Skin epidermis (tissue), 12 donors: ENCODE measurements around the gene MIGA2.

ENCODE experiments used
- H3K27ac ChIP-seq, 21 experiments: fragments of 200-600 bp; sonication (generic) in 11 of 21; one replicate each; pipeline ENCODE4 v1.5.0; 2020; ENCODE audit warnings: mild to moderate bottlenecking in 3 of 21, inconsistent platforms in 2 of 21, moderate library complexity in 2 of 21
- H3K4me3 ChIP-seq, 7 experiments: fragments of 200-600 bp; sonication (generic) in 2 of 7; one replicate each; pipeline ENCODE4 v1.5.0; 2020; ENCODE audit warnings: inconsistent platforms in 2 of 7, mild to moderate bottlenecking in 2 of 7, moderate library complexity in 1 of 7

MIGA2 gene

DNA sequence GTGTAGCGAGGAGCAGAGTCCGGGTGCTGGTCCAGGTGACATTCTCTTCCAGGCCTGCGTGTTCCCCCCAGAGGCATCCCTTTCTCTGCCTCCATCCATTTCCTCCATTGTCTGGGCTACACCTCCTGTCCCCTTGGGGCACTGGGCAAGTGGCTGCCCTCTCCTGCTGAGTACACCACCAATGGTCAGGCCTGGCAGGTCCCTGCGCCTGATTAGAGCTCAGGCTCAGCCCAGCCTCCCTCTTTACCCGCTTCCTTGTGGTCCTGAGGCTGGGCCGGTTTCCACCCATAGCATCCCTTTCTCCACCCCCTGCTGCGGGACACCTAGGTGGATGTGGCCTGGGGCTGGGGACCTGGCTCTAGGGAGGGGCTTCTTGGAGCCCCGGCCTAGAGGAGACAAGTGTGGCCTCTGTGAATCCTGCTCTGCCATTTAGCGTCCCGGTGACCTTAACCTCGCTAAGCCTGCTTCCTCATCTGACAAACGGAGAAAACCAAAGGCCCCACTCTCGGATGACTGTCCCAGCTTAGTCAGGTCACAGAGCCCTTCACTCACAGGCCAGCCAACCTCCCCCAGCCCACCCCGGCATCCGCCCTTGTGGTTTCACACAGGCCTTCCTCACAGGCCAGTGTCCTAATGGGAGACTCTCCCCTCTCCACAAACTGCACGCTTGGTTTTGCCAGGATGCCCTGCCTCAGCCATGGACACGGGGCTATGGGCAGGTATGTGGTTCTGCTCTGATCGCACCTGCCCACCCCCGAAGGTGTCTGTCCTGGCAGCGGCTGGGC lies 57.4 kb downstream of the MIGA2 start:
- Histone ChIP-seq H3K4me3 (no peak overlapping the region), H3K27ac (peak overlapping the region in 2 of 21 experiments; percentile 8 to 39)

DNA sequence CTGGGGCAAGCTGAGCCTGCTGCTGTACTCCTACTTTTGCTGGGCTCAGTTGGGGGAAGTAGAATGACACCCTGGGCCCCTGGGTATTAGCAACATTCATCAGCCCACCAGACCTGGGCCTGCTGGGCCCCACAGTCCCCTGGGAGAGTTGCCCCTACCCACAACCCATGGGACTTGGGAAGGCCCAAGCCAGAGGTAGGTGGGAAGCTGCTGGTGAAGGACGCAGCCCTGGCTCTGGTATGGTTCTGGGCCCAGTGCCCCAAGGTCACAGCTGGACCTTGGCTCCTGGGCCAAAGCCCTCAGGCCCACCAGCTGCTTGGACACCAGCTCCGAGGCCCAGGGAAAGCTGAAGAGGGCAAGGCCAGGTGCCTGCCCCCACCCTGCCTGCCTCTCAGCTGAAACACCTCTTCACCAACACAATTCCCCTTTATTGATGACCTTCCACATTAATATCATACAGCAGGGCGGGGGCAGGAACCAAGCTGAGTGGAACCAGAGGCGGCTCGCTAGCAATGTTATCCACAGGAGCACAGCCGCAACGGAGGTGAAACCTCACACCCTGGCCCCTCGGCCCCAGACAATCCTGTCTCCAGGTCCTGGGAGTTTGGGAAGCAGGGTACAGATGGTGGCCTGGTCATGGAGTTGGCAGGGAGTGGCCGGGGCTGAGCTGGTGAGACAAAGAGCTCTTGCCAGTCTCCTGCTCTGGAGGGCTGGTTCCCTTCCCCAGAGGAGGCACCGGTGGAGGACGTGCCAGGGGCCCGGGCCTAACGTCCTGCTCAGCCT lies 58.2 kb downstream of the MIGA2 start:
- no peak overlapping the region for H3K4me3 ChIP-seq
- no peak overlapping the region for H3K27ac ChIP-seq

DNA sequence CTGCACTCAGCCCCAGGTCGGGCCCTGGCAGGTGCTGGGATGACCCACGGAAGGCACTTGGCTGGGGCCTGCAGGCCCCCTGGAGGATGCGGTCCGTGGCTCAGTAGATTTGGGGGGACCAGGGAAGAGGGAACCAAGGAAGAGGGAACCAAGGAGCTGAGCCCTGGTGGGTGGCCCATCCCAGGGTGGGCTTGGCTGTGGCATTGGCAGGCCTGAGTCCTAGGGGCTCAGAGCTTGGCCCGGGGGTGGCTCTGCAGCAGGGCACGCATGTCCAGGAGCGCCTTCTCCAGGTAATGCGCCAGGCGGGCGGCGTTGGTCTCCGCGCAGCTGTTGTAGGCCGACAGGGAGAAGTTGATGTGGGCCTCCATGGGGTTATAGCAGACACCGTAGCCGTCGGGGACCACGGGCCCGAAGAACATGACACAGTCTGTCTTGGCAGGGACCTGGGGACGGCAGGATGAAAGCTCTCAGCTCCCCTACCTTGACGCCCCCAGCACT lies 58.8 kb downstream of the MIGA2 start:
- H3K4me3 ChIP-seq = no peak overlapping the region
- no peak overlapping the region for H3K27ac ChIP-seq

DNA sequence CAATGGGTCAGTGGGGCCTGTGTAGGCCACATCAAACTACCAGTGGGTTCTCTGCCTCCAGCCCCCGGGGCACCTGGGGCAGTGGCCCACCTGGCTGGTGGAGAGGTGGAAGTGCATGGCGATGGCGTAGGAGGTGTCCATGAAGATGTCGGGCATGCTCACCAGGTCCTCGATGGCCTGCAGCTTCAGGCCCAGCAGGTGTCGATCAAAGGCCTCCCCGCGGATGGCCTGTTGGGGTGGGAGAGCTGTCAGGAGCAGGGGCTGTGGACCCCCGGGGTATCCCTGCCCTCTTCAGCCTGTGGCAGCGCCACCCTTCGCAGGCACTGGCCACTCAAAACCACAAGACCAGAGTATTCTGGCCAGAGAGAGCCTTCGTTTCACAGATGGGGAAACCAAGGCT lies 59.5 kb downstream of the MIGA2 start:
- Histone ChIP-seq H3K27ac (no peak overlapping the region), H3K4me3 (no peak overlapping the region)

DNA sequence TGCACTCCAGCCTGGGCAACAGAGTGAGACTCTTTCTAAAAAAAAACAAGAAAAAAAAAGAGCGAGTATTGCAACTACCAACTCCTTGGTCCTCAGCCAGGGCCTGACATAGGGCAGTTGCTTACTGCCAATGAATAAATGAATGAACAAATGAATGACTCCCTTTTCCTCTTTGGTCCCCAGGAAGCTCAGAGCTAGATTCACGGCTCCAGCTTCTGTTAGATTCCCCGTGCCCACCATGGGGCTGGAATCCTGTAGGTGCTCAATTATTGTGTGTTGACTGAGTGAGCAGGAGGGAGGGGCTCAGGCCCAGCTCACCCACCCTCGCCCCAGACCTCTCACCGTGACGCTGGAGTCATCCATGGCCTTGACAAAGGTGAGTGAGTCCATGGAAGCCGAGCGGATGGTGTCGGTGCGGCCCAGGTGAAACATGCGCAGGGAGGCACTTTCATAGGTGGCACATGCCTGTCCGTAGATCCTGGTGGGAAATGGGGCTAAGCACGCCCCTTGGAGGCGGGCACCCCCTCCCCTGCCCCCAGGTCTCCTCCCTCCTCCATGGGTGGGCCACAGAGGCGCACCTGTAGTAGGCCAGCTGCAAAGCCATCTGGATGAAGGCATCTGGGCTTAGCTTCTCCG lies 61.4 kb downstream of the MIGA2 start:
- H3K4me3 ChIP-seq = no peak overlapping the region
- H3K27ac ChIP-seq = no peak overlapping the region

DNA sequence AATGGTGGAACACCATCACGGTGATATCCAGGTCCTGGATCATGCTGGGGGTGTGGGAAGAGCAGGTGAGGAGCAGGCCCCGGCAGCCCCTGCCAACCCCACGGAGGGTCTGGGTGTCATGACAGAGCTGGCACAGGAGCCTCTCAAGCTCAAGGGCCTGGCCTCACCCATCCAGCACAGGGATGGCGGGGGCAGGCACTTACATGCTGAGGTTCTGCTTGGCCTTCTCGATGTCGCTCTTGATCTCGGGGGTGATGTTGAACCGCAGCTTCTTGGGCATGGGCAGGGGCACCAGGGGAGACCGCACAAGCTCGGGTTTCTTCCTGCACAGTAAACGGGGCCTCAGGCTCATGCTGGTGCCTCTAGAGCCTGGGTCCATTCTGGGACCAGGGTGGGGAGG lies 61.9 kb downstream of the MIGA2 start:
- Histone ChIP-seq H3K27ac (no peak overlapping the region), H3K4me3 (no peak overlapping the region)

DNA sequence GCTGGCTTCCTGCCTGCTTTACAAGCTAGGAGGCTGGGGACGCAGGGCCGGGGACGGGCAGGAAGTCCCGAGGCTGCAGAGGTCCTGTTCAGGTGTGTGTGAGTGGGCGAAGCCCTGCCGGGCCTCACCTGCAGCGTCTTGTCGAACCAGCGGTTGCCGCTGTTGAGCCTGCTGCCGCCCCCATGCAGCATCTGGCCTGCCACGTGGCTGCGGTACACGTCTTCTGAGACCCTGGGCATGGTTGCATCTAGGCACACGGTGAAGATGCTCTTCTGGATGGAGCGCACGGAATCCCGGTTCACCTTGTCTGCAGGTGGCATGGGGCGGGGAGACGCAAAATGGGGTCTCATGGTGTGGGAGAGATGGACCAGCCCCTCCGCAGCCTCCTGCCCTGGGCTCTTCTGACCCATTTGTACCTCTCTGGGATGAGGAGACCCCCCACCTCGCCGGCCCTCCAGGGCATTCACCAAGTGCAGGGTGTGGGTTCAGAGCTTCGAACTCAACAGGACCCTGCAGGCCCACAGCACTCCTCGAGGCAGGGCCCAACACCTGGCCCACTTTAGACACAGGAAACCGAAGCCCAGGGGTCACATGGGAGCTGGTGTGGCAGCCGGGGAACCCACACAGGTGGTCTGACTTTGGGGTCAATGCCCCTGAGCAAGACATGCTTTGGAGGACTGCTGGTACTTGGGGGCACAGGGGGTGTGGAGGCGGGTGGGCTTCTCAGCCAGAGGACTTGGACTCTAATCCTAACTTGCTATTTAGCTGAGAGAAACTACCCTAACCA lies 64.2 kb downstream of the MIGA2 start:
- Histone ChIP-seq H3K4me3 (no peak overlapping the region), H3K27ac (no peak overlapping the region)

DNA sequence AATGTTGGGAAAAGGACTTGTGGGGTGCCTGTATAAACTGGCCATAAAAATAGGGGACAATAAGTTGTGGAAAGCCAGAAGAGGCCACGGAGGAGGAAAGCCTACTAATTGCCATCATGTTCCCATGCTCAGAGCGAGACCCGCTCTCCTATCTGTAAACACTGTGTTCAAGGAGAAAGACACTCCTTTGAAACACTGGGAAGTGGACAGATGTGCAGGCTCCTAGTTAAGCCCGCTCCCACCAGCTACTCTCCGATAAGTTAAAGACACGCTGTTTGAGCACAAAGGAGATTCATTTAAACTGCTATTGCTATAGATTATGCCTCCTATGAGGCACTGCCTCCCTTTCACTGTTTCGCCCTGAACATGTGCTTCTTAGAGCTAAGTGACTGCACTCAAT lies 64.9 kb downstream of the MIGA2 start:
- Histone ChIP-seq H3K4me3 (no peak overlapping the region), H3K27ac (no peak overlapping the region)

DNA sequence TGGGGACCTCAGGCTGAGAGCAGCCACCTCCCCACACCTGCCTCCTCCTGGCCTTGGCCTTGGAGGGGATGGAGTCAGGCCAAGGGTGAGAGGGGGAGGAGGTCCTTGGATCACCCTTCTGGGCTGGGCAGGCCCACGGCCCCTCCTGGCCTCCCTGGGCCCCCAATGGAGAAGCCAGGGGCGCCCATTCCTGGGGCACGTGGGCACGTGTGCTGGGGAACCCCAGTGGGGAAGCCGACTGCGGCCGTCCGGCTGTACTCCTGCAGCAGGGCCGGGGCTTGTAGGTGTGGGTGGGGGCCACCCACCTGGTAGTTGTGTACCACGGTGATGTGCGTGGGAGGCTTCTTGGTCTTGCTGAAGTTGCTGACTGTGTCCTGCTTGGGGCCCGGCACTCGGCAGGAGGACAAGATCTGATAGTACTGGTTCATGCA lies 65.7 kb downstream of the MIGA2 start:
- Histone ChIP-seq H3K4me3 (no peak overlapping the region), H3K27ac (no peak overlapping the region)

DNA sequence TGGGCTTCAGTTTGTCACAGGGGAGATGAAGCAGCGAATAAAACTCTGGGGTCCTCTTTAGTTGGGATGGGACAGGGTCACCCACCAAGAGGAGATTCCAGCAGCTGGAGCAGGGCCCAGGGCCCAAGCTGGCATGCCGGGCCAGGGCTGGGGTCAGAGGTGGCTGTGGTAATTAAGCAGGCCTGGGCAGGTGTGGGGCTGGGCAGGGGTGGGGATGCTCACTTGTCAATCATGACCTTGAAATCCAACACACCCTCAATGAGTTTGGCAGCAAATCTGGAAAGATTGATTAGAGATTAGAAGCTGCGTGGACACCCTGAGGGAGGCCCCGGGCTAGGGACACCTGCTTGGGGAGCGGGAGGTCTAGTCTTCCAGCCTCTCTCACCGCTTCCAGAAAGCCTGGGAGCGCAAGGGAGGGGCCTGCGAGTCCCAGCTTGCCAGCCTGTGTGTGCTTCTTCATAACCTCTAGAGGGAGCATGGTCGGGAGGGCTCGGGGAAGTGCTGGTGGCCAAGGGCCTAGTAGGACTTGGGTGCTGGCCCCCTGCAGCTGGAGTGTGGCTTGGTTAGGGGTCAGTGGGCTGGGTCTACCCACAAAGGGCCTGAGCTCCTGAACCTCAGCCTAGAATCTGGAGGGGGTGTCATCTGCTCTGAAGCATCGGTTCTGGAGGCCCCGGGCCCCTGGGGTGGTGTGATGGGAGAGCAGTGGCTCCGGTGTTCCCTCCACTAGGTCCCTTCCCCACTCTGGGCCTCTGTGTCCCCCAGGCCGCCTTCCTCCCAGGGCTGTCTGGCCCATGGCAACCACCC lies 66.6 kb downstream of the MIGA2 start:
- peak overlapping the region in 1 of 21 experiments; percentile 38 for H3K27ac ChIP-seq
- no peak overlapping the region for H3K4me3 ChIP-seq

DNA sequence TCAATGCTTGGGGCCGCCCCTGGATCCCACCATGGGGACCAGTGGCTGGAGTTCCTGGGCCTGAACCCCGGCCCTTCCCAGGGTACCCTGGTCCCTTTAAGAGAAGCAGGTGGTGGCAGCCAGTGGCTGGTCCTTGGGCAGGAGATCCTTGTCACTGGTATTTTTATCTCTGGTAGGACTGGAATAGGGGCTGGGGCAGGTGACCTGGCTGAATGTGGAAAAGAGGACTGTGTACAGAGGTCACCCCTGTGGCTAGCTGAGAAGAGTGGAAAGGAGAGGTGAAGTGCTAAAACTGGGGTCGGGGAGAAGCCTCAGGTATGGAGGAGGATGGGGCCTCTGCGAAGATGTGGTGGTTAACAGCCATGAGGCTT lies 67.2 kb downstream of the MIGA2 start:
- Histone ChIP-seq H3K27ac (peak overlapping the region in 1 of 21 experiments; percentile 38), H3K4me3 (no peak overlapping the region)

DNA sequence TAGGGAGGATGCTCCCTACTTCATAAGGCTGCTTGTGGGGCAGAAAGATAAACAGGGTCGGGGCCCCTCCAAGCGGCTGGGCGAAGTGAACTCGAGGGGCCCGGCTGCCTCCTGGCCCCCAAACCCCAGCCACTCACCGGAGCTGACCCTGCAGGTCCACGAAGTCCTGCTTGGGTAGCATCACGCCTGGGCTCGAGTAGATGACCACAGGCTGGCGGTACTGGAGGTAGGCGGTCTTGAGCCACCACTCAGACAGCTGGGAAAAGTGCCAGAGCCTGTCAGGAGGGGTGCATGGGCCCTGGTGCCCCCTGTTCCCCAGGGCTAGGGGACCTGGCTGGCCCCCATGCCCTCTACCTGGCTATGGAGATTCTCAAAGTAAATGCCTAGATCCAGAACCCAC lies 67.6 kb downstream of the MIGA2 start:
- Histone ChIP-seq H3K4me3 (no peak overlapping the region), H3K27ac (no peak overlapping the region)

DNA sequence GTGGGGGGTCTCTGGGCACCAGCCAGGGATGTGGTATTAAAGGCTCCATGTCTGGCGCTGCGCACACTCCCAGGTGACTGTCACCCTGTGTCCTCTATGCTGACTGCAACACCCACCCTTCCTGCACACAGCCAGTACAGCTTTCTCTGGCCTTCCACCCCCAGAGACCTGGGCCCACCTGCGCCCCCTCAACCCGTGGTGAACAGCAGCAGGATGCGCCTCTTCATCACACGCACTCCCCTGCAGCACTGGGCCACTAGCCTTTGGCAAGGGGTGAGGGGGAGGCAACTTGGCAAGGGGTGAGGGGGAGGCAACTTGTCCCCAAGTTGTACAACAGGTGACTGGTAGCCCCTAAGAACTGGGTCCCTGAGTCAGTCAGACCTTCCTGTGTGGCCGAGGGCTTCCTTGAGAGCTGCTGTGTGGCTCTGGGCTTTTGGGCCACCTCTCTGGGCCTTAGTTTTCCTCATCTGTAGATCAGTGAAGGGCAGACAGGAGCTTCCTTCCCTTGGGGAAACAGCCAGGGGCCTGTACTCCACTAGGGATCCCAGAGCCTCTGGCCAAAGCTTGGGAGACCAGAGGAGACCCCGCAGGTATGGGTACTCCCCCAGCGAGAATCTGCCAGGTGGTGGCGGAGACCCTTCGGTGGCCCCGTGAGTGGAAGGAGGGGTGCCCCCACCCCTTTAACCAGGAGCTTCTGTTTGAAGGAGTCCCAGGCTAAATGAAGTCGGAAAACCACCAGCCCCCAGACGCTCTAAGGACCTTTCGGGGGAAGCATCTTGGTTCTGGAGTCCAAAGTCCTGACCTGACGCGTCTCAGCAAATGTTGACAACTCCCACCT lies 69.7 kb downstream of the MIGA2 start:
- Histone ChIP-seq H3K4me3 (no peak overlapping the region), H3K27ac (no peak overlapping the region)

DNA sequence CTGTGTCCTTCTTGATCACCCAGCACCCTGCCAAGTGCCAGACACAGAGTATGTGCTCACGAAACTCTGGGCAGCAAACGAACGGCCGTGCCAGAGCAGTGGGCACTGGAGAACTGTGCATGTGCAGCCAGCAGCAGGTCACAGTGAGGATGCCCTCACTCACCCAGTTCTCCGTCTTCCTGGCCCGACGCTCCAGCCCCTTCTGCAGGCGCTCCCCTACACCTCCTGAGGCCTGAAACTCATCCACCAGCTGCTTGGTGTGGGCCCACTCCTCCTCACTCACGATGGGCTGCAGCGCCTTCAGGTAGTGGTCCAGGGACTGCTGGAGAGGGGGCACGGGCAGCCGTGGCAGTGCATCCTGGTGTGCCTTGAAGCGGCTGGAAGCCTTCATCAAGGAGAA lies 71.2 kb downstream of the MIGA2 start:
- H3K27ac ChIP-seq = no peak overlapping the region
- H3K4me3 ChIP-seq = no peak overlapping the region

DNA sequence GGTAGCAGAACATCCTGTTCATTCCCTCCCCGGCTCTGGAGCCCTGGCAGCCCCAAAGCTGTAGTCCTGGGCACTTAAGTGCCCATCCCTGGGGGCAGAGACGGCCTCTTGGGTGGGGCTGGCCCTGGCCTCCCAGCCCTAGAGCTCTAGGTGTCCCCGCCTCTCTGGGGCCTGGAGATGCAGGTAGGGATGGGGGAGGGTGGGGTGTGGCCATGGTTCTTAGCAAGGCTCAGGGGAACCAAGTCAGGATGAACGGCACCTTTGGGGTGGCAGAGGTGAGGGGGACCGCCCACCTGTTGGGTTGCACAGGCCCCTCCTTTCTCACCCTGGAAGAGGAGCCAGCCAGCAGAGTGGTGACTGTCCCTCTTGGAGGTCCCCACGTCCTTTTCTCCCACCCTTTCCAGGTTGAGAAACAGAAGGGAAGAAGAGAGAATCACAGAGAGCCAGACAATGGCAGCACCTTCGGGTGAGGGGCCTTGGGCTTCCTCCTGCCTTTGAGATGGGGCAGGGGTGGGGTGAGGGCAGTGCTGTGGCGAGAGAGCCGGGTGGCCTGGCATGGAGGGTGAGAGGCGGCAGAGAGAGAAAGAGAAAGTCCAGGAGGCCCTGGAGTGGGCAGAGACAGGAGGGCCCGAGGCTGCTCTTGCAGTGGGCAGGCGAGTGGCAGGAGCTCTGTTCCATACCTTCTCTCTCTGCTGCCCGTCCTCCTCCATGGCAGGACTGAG lies 71.8 kb downstream of the MIGA2 start:
- H3K27ac ChIP-seq = peak overlapping the region in 1 of 21 experiments; percentile 7

DNA sequence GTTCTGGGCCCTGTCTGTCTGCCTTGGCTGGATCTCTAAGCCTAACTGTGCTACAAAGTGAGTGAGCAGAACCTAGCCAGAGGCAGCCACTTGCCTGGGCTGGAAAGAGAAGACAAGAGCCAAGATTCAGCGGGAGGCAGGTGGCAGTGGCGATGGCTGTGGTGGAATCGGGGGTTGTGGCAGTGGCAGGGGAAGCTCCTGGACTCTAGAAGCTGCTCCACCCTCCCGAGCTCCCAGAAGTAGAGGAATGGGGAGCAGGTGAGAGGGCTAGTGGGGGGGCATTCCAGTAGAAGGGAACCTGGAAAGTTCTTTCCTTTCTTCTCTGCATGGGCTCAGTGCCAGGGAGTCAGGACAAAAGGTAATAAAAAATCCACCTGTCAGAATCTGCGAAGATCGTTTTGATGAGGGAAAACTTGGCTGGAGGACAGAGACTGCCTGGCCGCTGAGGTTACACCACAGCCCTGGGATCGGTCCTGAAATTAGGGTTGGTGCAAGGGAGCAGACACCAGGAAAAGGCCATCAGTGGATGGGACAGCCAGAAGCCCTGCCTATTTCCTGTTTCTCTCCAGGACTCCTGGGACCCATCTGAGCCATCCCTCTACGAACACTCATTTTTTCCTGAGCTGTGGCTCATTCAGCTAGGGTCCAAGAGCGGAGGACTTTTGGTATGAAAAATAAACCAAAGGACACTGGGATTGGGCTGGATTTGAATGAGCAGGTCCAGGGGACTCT lies 72.5 kb downstream of the MIGA2 start:
- peak overlapping the region in 1 of 7 experiments; percentile 94 for H3K4me3 ChIP-seq

More for the DNA sequence above, 71.8 kb downstream of the MIGA2 start:
- no peak overlapping the region for H3K4me3 ChIP-seq

DNA sequence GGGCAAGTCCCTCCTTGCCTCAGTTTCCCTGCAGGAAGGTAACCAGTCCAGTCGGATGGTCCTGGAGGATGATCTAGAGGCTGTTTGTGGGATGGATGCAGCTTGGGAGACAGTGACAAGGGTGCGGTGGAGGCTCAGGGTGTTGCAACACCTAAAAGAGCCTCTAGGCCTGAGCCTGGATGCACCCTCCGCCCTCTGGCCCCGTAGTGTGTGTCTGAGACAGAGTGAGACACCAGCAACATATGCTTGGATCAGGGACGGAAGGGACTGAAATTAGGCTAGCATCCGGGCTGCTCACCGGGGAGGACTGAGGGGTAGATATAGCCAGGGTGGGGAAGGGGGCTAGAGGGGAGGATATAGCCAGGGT lies 73.1 kb downstream of the MIGA2 start:
- peak overlapping the region in 10 of 21 experiments; percentile 12 to 97 (median 83) for H3K27ac ChIP-seq
- peak overlapping the region in 4 of 7 experiments; percentile 85 to 94 (median 92) for H3K4me3 ChIP-seq

More for the DNA sequence above, 72.5 kb downstream of the MIGA2 start:
- peak overlapping the region in 5 of 21 experiments; percentile 12 to 93 (median 67) for H3K27ac ChIP-seq
